IPS DF 19.7 (cell line): ENCODE data around the gene MLXIP.

Source experiments
- DNase-seq: peaks from one replicate; pipeline ENCODE4 v3.0.0-alpha.2; 2013; ENCODE audit warnings: low read depth, low spot score

Gene MLXIP

DNA sequence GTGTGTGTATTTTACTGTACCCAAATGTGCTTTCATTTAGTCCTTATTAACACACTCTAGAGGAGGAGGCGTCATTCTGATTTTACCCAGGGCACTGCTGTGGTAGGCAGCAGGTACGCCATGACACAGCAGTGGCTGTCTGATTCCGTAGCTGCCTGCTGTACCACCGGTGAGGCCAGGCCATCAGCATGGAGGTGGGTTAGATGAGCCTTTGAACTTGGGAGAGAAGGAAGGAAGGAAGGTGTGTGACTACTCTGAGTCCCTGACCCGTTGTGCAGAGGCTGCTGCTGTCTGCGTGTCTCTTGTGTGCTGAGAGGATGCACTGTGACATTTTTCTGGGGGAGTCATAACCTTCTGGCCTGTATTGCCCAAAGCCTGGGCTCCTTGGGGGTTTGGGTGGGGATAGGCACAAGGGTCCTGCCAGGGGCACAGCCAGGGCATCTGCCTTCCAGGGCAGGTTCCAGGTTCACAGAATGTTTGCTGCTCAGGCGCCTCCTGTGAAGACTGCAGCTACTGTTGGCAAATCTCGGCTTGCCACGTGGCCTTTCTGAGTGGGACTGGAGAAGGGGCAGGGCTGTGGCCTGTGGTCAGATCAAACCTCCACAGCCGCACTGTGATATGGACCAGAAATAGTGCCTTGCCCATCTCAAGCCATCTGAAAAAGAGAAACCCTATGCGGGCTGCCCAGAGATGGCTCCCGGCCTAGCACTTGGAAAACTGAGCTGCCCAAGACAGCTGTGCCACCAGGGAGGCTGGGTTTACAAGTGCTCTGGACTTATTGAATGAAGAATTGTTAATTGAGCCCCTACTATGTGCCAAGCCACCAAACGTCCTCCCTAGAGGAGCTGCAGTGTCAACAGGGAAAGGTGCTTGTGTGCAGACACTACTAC, 47.1 kb downstream of the MLXIP start:
- DNase-seq = no peak

DNA sequence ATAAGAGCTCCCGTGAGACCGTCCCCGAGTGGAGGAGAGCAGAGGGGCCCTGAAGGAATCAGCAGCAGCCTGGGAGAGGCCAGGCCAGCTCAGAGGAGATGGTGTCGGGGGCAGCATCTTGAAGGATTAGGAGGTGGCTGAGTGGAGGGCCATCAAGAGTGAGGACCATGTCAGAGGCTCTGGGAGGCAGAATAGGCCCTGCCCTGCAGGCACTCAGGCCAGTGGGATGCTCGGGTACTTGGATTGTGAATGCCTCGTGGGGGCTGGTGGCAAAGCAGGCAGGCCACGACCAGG, 47.7 kb downstream of the MLXIP start:
- no peak for DNase-seq

DNA sequence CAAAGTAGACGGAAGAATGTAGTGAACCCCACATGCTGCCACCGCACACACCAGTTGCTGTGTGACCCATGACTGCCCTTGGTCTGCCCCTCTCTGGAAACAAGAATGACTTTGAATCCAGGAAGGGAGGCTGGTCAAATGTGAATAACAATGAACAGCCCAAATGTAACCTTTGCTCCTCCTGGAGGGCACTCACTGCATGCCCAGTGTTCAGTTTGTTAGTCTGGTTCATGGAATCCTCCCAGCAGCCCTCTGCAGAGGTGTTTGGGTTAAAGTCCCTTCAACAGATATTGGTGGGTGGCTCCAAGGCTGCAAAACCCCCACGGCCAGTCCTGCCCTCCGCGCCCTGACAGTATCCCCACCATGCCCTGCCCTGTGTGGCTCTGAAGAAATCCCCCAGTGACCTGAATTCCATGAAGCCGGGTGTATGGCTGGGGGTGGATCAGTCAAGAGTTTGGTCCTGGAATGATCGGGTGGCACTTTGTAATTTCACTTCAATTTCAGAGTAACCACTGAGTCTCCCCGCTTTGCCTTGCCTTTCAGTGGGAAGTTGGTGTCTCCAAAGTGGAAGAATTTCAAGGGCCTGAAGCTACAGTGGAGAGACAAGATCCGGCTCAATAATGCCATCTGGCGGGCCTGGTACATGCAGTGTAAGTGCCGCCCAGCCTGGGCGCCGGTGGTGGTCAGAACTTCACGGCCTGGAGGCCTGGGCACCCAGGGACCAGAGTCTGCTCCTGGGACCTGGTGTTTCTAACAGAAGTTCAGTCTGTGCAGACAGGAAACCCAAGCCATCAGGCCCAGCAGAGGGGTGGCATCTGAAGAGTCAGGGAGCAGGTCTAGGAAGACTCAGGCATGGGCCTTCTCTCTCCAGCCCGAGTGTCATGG, 48.4 kb downstream of the MLXIP start:
- no peak for DNase-seq

DNA sequence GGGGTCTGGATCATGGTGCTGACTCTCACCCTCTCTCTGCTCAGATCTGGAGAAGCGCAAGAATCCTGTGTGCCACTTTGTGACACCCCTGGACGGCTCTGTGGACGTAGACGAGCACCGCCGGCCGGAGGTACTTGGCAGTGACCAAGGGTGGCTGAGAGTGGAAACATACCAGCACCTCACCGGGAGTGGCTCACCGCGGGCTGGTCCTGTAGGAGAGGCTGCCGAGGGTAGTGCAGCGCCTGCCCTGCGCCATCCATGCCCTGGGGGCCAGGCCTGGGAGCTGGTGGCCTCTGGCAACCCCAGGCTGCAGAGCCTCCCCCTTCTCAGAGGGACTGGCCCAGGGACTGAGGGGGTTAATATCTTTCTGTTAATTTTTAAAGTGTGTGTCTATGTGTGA, 49.3 kb downstream of the MLXIP start:
- no peak for DNase-seq

DNA sequence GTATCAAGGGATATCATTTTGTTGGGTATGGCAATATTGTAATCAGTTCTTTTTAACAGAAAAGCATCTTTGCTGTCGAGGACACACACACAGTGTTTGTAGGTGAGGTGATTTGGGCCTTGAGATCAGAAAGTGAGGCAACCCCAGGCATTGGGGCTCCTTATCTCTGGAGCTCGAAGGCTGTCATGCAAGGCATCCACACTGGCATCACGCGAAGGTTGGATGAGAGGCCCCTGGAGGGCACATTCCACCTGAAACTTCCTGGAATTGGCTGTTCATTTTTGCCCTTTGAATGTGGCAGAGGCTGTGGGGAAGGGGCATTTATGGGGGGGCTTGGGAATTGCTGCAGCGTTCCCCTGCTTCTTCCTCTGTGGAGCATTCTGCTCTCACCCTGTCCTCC, 49.9 kb downstream of the MLXIP start:
- DNase-seq = no peak

DNA sequence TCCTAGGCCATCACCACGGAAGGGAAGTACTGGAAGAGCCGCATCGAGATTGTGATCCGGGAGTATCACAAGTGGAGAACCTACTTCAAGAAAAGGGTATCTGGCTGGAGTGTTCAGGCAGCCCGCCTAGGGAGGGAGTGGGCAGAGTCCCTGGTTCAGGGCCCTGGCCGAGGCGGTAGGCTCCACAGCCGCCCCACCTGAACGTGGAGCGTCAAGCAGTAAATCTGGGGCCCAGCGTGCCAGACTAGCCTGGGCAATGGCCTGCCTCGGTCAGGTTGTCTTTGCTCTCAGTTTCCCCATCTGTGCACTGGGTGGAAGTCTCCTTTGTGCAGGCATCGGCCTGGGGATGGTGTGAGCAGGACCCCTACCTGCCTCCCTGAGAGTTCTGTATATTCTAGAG, 50.6 kb downstream of the MLXIP start:
- no peak for DNase-seq

DNA sequence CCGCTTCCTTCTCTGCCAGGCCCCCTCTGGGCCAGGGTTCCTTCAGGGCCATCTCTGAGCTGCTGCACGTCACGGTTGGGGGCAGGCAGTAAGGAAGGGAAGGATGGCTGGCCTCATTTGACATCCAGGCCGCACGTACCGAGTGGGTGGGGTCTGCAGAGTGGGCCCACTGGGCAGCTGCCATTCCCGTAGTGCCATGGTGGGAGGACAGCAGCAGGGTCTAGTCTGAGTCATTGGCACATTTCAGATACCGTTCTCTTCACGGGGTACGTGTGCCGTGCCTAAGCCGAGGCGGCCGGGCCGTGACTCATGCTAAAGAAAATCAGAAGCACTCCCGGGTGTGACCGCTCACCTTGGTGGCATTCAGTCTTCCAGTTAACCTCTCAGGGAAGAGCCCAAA, 51.6 kb downstream of the MLXIP start:
- no peak for DNase-seq

DNA sequence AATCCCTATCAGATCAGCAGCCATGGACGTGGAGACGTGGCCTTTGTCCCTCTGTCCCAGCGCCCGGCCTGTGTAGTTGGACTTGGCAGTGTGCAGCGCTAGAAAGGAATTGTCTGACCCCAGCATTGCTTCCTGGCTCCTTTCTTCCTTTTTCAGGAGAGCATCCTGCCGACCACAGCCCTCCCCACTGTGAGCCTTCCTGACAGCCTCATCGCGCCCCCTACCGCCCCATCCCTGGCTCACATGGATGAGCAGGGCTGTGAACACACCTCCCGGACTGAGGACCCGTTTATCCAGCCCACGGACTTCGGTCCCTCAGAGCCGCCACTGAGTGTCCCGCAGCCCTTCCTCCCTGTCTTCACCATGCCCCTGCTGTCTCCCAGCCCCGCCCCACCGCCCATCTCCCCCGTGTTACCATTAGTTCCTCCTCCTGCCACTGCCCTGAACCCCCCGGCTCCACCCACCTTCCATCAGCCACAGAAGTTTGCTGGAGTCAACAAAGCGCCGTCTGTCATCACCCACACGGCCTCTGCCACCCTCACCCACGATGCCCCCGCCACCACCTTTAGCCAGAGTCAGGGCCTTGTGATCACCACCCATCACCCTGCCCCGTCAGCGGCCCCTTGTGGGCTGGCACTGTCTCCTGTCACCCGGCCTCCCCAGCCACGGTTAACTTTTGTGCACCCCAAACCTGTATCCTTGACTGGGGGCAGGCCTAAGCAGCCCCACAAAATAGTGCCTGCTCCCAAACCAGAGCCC, 54.8 kb downstream of the MLXIP start:
- no peak for DNase-seq

DNA sequence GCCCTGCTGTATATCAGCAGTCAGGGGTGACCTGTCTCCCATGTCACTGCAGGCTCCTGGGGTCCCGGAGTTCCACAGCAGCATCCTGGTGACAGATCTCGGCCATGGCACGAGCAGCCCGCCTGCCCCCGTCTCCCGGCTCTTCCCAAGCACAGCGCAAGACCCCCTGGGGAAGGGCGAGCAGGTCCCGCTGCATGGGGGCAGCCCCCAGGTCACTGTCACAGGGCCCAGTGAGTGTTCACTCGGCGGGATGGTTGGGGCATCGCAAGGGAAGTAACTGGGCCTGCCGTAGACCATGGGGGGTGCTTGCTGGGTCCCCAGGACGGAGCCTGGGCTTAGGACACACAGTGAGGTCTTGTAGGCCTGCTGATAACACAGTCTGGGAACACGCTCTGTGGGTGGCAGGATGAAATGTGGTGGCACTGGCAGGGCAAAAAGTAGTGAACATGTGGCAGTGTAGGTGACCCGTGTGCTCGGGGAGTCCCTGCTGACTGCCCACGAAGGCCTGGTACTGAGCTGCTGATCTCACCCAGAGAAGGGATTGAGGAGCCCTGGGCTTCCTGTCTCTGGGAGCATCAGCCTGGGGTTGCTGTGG, 57.0 kb downstream of the MLXIP start:
- DNase-seq = no peak

DNA sequence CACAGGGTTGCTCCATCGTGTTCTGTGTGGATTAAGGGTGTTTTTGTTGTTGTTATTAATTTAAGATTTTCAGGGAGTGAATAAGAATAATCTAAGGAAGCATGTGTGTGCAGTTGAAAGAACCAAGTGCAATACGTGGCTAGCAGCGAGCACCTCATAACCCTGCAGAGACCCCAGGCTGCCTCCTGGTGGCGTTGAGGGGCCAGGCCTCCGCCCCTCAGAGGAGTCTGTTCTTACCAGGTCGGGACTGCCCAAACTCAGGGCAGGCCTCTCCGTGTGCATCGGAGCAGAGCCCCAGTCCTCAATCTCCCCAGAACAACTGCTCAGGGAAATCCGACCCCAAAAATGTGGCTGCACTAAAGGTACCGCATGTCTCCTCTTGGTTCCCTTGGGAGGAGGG, 58.7 kb downstream of the MLXIP start:
- DNase-seq = no peak

DNA sequence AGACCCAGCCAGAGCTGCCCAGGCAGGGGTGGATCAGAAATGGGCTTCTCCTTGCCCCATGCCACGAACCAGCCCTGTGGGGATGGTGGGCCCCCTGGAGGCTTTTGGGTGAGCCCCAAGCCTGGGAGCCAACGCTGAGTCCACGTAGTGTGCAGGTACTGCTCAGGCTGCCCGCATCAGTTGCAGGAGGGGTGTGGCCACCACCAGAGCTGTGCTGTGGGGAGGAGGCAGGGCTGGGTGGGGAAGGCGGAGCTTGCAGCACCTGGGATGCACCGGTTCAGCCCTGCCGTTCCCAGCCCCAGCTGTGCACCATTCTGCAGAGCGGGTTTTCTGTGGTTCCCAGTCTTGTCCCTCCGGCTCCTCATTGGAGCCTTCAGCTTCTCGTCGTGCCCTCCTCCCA, 59.1 kb downstream of the MLXIP start:
- no peak for DNase-seq

DNA sequence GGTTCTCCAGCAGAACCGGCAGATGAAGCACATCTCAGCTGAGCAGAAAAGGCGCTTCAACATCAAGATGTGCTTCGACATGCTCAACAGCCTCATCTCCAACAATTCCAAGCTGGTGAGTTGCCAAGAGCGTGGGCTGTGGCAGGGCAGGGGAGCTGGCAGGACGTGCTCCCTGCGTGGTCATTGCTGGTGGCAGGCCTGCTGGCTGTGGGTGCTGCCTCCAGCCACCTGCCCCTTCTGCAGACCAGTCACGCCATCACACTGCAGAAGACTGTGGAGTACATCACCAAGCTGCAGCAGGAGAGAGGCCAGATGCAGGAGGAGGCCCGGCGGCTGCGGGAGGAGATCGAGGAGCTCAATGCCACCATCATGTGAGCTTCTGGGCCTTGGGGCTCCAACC, 59.6 kb downstream of the MLXIP start:
- DNase-seq = no peak

DNA sequence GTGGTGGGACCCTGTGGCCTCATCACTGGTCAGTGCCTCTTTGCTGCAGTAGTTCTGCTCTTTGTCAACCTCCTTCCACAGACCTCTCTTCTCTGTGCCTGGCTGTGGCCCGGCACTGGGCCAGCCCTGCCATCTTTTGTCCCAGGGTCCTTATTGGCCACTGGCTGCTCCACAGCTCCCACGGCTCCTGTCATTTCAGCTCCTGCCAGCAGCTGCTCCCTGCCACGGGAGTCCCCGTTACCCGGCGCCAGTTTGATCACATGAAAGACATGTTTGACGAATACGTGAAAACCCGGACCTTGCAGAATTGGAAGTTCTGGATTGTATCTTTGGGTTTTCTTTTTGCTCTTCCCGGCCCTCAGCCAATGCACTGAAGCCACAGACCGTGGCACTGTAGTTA, 60.1 kb downstream of the MLXIP start:
- no peak for DNase-seq

DNA sequence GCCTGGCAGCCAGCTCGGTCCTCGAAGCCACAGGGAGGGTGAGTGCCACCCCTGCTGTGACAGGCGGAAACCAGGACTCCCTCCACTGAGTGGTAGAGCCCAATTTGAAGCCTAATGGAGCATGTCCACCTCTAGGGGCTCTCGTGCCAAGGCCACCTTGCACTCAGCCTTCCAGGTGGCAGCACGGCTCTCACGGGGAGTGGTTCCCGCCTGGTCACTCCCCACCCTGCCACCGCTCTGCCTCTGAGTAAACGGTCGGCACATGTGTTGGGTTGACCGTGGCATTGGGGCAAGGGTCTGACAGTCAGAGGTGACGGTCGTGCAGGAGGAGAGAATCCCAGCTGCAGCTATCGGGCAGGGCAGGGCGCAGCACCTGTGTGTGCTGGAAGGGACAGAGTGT, 60.7 kb downstream of the MLXIP start:
- no peak for DNase-seq

DNA sequence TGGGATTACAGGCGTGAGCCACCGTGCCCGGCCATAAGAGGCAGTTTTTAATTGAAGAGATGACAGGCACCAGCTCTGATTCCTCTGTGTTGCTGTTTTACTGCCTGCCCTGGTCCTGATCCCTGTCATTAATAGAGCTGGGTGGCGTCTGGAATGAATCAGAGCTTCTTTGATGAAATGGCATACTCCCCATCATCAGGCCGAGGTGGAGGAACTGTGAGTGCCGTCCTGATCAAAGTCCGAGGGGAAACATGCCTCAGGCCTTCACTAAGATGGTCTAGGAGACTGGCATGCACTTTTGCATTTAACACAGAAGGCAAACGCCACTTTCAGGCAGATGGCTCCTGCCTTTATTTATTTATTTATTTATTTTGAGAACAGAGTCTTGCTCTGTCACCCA, 61.4 kb downstream of the MLXIP start:
- no peak for DNase-seq

DNA sequence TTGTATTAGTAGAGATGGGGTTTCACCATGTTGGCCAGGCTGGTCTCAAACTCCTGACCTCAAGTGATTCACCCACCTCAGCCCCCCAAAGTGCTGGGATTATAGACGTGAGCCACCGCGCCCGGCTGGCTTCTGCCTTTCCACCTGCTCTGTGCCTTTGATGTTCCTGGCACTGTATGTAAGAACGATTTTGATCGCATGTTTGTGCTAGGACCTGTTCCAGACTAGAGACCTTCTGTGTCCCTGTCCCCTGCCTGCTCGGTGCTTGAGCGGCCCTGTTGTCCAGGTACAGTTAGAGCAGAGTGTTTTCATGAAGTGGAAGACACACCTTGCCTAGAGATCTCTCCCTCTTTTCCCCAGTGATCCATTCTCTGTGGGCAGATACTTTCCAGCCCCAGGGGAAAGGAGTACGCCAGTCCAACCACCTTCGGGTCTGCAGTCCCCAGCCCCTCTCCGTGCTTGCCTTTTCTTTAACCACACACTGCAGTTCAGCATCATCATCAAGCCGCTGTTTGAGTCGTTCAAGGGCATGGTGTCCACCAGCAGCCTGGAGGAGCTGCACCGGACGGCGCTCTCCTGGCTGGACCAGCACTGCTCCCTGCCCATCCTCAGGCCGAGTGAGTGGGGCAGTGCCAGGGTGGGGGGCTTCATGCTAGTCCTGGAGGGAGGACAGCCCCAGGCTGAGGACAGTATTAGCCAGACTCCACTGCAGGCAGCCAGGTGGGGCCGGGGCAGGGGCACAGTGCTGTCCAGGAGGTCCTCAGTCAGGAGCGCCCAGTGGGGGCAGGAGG, 62.1 kb downstream of the MLXIP start:
- no peak for DNase-seq

DNA sequence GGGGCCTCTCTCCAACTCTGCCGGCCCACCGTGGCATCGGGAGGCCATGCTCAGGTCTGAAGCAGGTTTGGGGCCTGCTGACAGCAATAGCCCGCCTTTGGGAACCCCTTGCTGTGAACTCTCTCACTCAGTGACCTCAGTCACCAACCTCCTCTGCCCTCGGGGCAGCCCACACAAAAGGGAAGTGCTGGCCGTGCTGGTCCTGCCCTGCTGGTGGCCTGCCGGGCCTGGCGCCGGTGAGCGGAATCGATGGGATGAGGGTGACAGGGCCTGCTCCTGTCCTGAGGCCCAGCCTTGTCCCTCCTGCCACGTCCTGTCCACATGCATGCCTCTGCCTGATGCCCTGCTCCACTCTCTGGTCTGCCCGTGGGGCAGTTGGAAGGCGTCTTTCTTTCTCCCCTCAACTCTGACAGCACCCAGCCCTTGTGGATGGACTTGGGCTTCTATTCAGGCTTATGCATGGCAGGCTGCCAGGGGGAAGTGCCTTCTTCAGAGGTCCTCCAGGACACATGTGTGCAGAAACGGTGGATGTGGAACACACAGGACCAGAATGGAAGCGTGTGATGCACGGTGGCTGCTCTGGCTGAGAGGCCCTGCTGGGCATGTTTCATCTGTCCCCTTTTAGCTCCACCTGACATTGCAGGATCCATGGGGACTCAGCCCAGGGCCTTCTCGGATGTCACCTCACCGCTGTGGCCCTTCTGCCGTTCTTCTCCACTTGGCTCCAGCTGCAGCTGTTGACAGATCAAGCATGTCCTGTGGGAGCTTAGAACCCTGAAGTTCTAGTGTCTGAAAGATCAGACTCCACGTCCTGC, 63.6 kb downstream of the MLXIP start:
- DNase-seq = no peak

DNA sequence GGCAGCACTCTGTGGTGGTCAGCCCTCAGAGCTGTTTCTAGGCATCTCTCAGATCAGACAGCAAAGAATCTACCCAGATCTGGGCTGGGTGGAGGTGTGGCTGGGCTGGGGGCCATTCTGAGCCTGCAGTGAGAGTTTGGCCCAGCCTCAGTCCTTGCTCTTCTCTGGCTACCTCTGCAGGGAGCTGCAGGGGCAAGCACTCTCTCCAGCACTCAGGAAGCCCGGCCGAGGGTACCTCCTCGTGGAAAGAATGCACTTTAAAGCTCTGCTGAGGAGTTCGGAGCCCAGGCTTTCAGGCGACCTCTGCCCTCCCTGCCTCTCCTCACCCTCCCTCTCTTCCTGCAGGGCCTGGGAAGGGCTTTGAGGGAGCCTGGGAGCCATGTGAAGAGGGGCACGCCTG, 64.3 kb downstream of the MLXIP start:
- no peak for DNase-seq

DNA sequence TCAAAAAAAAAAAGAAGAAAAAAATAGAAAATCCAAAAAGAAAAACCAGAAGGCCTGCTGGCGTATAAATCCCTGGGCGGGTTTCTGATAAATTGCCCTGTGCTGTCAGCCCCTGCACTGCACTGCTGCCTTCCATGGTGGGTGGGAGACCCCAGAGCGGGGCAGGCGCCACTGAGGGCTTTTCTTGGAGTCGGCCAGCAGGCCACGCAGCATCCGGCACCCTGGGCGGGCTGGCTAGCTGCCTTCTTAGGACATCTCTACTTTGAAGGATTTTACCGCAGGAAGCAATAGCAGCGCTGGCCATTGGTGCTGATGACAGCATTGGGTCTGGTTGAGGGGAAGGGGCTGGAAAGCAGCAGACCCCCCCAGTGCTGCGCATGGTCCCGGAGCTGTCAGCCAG, 66.3 kb downstream of the MLXIP start:
- no peak for DNase-seq
